Islet precursor cell (in vitro differentiated cells): Measurements from ENCODE around the gene ZNF692.
"Not testable (repeated sequence)": the region's sequence is repeated elsewhere in the genome, so short reads cannot be mapped to it uniquely, and the experiment has no call there.

Source experiments
- DNase-seq: peaks from one replicate; pipeline ENCODE4 v3.0.0-alpha.2; 2018

ZNF692 gene

GRCh38 chr1:248849152-248849551 is 9.7 kb downstream of the ZNF692 start:
- DNase-seq, result peak; percentile 48

GRCh38 chr1:248848602-248849001 is 10.3 kb downstream of the ZNF692 start:
- no peak for DNase-seq

- peak; percentile 42 for DNase-seq
Observed at GRCh38 chr1:248847956-248848561, 10.8 kb downstream of the ZNF692 start.

- peak; percentile 47 for DNase-seq
Observed at GRCh38 chr1:248847181-248847955, 11.5 kb downstream of the ZNF692 start.

- DNase-seq, result no peak
Observed at GRCh38 chr1:248844526-248844925, 14.4 kb downstream of the ZNF692 start.

GRCh38 chr1:248843687-248844086 is 15.2 kb downstream of the ZNF692 start:
- DNase-seq, result no peak

- DNase-seq, result peak; percentile 47
Observed at GRCh38 chr1:248842781-248843331, 16.0 kb downstream of the ZNF692 start.

GRCh38 chr1:248841702-248842395 is 17.0 kb downstream of the ZNF692 start:
- DNase-seq, result peak; percentile 78

- DNase-seq, result no peak
Observed at GRCh38 chr1:248840946-248841345, 17.9 kb downstream of the ZNF692 start.

- no peak for DNase-seq
Observed at GRCh38 chr1:248839168-248839555, 19.7 kb downstream of the ZNF692 start.

GRCh38 chr1:248838357-248839167 is 20.3 kb downstream of the ZNF692 start:
- peak; percentile 96 for DNase-seq

- DNase-seq, result peak; percentile 99
Observed at GRCh38 chr1:248837781-248838356, 21.0 kb downstream of the ZNF692 start, which contains the start of gene ZNF672. Gene ZNF672, plus strand, starts transcription at chr1:248838224. Its CDS starts 9,051 bp downstream, at chr1:248847275.

GRCh38 chr1:248837045-248837780 is 21.7 kb downstream of the ZNF692 start:
- no peak for DNase-seq

- no peak for DNase-seq
Observed at GRCh38 chr1:248834343-248834940, 24.4 kb downstream of the ZNF692 start.

- no peak for DNase-seq
Observed at GRCh38 chr1:248831842-248832241, 27.0 kb downstream of the ZNF692 start.

GRCh38 chr1:248830718-248831017 is 28.2 kb downstream of the ZNF692 start:
- DNase-seq, result not testable (repeated sequence)

- no peak for DNase-seq
Observed at GRCh38 chr1:248828845-248829244, 30.0 kb downstream of the ZNF692 start.

- peak; percentile 96 for DNase-seq
Observed at GRCh38 chr1:248825909-248826760, 32.8 kb downstream of the ZNF692 start, which contains the start of gene SH3BP5L. Gene SH3BP5L, minus strand, starts transcription at chr1:248825915. Its CDS starts 980 bp downstream, at chr1:248824935.

GRCh38 chr1:248825573-248825908 is 33.3 kb downstream of the ZNF692 start:
- DNase-seq, result no peak

- DNase-seq, result peak; percentile 43
Observed at GRCh38 chr1:248825136-248825535, 33.7 kb downstream of the ZNF692 start.
